Amniotic epithelial cell (primary cell): Measurements from ENCODE around the gene MAP3K7.
"Not testable (repeated sequence)": the region's sequence is repeated elsewhere in the genome, so short reads cannot be mapped to it uniquely, and the experiment has no call there.

Experiments
- DNase-seq: peaks from one replicate; pipeline ENCODE4 v3.0.0-alpha.2; 2010; ENCODE audit warnings: low read depth

The MAP3K7 gene

DNA sequence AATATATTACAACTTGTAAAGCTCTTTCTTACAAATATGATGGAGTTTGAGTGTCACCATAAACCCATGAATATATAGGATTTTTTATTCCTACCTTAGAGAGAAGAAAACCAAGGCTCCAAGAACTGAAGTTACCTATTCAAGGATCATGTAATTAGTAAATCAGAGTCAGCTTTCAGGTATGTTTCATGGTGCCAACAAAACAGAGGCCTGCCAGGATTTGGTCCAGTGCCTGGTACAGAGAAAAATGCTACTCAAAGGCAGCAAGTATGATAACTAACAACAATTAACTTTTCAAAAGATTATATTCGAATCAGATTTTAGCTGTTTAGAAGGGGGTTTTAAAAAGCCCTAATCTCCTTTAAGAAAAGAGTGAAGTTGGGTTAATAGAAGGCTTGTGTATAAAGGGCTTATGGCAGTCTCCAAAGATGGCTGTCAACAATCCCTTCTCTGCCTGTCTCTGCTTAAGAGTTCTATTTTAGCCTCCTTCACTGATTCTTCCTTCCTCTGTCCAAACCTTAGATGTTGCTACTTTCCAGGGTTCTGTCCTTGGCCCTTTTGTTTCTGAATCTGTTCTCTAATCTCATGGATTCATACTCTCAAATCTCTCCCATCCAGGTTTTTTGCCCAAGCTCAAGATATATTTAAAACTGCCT, 7.8 kb downstream of the MAP3K7 start:
- DNase-seq, result no peak

DNA sequence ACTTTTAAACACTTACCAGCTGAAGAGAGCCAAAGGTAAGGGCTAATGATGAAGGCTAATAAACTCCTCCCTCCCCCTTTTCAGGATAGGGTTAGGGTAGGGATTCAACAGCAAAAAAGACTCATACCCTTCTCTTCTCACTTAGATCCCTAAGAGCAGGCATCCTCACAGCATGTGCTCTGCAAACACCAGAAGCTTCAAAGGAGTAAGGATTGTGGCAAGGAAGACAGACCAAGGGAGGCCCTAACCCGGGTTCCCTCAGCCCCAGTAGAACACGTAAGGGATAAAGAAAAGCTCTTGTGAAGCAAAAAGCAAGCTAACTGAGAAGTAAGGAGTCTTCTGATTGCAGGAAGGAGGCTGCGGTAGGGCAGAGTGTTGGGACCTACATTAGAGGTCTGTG, 11.6 kb downstream of the MAP3K7 start:
- no peak for DNase-seq

DNA sequence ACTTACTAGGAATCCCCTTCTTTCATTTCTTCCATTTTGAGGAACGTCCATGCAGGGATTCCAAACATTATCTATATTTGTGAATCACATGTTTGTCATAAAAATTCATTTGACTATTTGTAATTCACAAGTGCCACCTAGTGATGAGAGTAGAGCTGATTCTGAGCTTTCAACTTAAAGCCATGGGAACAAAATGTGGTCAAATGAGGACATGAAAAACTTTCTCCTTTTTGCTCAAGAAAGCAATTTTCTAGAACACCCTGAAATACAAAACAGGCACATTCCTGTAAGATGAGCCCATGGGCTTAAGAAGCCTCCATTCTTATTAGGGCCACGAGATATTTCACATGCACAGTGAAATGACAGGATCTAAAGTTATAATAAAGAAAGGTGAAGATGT, 12.3 kb downstream of the MAP3K7 start:
- peak; percentile 68 for DNase-seq

DNA sequence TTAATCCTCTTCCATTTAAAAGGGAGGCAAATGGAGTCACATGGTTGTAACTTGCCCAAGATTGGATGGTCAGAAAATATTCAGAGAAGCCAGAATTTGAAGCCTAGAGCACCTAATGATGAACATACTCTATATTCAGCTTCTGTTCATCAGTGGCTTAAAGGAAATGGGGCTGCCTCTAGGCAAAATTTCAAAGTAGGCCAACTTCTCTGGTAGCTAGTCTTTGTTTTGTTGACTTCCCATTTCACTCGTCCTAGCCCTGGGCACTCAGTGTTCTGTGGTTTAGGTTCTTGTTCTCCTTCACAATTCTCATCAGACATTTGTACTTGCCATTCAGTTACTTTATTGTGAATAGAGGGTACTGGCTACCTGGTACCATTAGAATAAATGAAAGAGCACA, 13.2 kb downstream of the MAP3K7 start:
- DNase-seq, result no peak

DNA sequence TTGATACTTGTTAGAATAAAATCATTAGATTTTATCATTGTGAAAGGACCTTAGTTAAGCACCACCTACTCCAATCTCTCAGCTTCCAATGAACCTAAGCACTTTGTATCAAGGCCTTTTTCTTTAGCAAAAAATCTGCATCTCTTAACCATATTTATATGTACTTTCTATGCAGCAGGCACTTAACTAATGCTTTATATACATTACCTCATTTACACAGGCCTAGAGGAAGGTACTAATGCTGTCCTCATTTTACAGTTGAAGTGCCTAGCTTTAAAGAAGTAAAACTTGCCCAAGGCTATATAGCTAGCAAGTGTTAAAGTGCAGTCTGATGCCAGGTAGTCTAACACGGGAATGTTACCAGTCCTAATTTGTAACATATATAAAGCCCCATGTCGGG, 14.0 kb downstream of the MAP3K7 start:
- DNase-seq, result no peak

DNA sequence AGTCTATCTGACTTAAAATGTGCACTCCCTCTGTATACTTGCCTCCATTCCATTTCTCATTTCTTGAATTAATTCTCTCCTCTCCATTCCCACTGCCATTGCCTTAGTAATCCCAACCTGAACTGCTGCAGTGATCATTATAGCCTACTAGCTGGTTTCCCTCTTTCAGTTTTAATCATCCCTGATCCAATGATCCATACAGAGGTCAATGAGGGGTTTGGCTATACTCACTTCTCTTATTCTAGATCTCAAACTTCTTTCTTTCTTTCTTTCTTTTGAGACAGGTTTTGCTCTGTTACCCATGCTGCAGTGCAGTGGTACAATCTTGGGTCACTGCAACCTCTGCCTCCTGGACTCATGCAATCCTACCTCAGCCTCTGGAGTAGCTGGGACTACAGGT, 17.6 kb downstream of the MAP3K7 start:
- DNase-seq, result no peak

DNA sequence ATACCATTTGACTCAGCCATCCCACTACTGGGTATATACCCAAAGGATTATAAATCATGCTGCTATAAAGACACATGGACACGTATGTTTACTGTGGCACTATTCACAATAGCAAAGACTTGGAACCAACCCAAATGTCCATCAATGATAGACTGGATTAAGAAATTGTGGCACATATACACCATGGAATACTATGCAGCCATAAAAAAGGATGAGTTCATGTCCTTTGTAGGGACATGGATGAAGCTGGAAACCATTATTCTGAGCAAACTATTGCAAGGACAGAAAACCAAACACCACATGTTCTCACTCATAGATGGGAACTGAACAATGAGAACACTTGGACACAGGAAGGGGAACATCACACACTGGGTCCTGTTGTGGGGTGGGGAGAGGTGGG, 19.2 kb downstream of the MAP3K7 start:
- not testable (repeated sequence) for DNase-seq

DNA sequence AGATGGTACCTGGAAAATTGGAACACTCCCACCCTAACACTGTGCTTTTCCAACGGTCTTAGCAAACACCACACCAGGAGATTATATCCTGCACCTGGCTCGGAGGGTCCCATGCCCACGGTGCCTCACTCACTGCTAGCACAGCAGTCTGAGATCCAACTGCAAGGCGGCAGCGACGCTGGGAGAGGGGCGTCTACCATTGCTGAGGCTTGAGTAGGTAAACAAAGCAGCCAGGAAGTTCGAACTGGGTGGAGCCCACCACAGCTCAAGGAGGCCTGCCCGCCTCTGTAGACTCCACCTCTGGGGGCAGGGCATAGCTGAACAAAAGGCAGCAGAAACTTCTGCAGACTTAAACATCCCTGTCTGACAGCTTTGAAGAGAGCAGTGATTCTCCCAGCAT, 24.5 kb downstream of the MAP3K7 start:
- DNase-seq, result not testable (repeated sequence)

DNA sequence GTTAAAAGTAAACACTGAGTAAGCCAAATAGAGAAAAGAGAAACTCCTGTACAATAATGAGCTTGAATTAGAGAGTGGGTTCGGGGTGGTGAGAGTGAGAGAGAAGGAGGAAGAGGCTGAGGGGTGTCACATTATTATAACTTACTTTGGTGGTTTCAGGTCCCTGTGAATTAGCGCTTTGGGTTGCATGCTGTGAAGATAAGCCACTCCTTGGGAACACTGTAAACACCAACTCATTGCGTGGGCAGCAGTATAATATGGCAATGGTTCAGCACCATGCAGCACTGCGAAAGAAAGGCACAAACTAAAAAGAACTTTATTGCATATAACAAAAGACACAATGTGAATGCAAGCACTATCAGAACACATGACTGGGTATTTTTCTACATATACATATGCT, 26.9 kb downstream of the MAP3K7 start:
- DNase-seq, result no peak

DNA sequence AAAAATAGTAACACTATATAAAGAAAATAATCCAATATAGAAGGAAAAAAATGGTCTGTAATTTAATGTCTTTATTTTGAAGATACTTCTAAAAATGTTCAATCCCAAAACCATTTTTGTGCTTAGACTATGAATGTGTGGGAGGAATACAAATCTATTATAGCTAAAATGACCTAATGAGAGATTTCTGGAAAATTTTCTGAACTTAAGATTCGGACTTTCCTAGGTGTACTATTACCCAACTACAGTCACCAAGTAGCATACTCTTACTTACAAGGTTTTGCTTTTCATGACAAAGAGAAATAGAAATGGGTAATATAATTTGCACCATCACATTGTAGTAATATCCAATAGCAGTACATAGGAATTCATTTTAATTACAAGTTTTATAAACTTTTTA, 29.9 kb downstream of the MAP3K7 start:
- no peak for DNase-seq

DNA sequence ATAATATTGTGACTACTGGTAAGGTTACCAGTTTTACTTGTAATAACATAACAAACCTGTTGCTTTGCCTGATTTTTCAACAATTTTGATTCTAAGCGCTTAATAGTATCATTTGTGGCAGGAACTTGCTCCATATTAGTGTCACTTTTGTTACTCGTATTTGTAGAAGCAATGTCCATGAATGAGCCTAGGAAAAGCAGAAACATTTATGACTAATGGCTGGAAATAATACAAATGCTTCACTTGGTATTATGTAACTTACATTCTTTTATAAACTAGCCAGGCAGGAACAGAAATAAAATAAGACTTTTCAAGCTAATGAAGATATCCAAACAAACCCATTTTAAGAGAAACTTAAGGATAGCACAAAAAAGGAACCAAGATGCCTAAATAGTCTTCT, 38.9 kb downstream of the MAP3K7 start:
- DNase-seq, result peak; percentile 16

DNA sequence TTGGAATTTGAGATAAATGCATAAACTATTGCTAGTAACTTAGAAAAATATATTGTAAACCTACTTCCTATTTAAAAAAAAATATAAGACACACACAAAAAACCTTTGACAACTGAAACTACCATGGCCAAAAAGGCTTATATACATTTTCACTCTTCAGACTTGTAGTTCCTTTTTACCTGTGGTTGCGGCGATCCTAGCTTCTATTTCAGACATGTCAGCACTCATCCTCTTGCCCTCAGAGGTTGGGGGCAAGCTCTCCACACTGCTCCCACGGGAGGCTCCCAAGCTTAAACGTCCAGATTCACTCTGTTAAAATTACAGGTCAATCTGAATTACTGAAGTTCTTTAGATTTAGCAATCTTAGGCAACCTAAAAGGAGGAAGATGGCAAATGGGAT, 39.8 kb downstream of the MAP3K7 start:
- DNase-seq, result no peak

DNA sequence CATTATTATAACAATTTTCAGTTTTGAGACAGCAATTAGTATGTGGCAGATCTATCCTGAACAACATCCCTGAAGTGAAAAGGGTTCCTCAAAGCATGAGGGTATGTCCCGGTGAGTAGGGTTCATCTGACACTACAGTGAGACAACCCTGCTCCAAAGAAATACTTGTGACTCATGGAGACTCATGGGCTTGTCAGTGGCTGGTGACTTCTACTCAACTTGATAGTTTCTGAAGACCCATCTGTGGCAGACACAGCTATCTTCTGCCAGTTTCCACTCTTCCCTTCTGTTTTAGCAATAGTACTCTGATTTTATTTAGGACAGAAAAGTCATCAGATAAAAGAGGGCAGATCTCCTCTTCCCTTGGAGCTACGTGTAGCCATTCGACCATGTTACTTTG, 41.4 kb downstream of the MAP3K7 start:
- no peak for DNase-seq

DNA sequence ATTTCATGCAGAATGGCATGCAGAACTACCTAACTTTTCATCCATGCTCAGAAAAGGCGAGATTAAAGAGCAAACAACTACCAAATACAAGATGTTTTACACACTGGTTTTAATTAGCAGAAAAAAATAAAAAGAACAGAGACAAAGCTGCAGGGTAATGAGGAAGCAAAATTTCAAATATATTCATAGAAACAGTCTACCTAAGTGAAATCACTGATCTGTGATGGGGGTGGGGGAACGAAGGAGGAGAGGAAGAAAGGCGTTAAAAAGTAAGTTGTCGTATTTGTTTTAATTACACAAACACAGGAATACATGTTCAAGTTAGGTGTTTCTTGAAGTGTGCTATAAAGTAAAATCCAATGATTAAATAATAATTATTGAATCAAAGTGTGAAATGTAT, 42.1 kb downstream of the MAP3K7 start:
- no peak for DNase-seq

DNA sequence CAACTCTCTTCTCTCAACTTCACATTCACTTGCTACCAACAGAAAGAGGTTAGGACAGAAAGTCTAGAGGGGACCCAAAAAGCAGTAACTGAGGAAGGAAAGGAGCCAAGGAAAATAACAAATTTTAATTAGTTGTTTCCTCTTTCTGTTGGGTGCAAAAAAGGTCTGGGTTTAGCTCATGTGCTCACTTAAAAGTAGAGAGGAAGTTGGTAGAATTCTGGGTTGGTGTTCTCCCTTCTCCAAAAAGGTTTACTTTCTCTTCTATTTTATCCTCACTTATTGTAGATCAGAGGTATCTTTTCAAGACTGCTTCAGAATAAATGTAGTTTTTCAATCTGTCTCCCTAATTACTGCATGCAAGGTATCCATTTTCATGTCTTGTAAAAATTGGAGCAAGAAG, 42.8 kb downstream of the MAP3K7 start:
- DNase-seq, result no peak

DNA sequence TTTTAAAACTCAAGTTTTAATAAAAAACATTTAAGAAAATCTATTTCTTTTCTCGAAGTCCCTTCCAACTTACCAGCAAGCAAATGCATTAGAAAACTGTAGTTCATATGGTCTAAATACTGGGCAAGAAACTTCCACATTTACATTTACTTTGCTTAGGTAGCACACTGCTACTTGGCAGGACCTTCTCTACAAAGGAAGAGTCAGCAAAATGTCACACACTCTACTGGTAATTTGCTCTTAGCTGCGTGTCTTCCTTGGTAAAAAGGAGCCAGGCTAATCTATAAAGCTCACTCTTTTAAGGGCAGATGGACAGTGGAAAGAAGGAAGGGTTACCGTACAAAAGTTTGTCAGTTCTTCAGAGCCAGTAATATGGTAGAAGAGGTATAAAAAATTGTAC, 45.7 kb downstream of the MAP3K7 start:
- no peak for DNase-seq

DNA sequence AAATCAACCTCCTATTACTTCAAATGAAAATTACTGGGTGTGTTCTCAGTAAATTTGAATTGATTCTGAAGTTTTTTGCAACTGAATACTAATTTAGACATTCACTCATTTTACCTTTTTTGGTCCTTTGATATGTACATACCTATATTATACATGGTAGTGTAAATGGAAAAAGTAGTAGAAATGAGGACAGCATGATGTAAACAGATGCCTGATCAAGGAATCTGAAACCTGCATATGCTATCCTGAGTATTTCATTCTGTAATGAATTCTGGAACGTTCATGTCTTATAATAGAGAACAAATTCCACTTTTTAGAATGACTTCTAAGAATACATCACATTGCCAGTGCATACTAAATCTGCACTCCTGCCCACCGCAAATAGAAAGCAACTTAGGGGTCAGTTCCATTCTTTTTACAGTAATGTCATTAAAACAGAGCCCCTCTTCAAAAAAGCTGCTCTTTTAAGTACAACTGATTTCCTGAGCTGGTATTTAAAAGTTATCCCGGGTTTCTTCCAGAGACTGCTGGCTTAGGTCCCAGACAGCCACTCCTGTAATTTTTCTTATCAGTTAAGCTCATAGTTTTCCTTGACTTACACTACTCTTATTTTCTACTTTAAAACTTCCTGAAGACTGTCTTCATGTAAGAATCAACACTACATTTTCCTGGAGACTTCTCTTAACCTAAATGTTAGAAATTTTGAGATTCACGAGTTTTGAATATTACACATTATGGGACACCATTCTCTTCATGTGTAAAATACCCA, 48.4 kb downstream of the MAP3K7 start:
- DNase-seq, result peak; percentile 68

DNA sequence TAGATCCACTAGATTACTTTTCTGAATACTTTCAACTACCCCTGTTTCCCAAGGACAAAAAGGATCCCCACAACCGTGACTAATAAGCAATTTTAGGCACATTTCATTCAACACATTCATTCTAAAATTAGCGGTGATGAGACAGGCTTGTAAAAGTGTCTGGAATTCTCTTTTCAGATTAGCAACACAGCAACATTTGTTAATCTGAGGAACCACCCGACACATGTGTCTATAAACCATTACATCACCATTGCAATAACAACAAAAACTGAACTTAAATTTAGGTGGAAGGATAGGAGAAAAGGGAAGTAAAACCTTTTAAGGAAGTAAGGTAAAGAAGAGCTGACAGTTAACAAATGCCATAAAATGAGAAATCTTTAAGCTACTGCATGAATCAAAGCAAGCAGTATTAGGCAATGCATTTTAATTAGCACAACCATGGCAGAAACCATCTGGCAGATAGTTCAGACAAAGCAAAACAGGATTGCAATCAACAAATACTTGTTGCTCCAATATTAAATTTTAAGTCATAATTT, 49.1 kb downstream of the MAP3K7 start:
- DNase-seq, result peak; percentile 42

DNA sequence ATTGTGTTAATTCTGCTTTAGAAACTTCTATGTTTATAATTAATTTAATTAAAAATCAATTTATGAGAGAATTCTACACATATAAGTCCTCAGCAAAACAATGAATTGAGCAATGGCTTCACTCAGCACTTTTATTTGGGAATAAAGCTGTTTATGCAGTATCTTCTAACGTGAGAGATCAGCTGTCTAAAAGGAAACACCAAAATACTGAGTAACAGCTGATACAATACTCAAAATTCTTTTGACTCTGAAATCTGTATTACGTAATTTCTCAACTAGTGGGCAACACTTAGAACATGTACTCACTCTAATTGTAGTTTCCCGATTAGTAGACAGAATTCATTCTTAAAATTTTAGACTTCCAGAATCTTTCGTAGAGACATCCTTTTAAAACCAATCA, 49.8 kb downstream of the MAP3K7 start:
- DNase-seq, result peak; percentile 71

DNA sequence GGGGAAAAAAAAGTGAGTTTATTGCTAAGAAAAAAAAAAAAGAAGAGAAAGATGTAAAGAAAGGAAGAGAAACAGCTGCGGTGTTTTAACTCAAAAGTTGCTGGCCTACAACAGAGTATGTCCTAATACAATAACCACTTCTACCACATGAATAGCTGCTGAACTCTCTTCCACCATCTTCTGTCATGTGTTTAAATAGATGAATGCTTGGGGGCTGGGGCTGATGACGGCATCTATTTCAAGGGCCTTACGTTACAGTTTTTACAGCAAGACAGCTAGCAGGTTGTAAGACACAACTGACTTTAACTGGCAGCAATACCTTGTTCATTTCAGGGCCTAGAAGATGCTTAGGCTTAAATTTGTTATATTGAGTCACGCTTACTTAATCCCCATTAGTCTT, 50.4 kb downstream of the MAP3K7 start:
- DNase-seq, result no peak

DNA sequence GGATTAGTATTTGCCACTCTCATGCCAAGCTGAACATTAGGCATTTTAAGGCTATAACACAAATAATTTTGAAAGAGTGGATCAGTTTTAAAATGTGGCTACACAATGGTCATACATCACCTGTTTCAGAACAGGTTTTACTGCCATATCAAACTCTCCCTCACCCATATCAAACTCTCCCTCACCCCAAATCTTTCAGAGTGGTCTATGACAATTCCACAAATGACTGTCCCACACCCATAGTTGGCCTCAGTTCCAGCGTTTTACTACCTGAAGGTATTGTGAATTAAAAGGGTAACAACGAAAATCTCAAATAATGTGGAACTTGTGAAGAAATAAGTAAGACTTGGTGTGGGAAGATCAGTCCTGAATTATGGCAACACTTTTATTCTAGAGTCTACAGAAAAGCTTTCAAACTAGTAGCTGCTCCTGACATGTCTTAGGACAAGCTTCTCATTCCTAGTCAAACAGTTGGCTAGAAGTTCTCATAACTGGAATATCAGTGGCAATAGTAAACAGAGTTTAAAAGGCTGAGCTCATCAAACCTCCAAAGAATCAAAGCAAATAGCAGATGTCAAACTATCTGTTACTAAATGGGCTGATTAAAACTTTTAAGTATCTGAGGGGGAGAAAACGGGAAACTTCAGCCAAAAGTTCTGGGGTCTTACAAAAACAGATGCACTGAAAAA, 52.4 kb downstream of the MAP3K7 start:
- no peak for DNase-seq

DNA sequence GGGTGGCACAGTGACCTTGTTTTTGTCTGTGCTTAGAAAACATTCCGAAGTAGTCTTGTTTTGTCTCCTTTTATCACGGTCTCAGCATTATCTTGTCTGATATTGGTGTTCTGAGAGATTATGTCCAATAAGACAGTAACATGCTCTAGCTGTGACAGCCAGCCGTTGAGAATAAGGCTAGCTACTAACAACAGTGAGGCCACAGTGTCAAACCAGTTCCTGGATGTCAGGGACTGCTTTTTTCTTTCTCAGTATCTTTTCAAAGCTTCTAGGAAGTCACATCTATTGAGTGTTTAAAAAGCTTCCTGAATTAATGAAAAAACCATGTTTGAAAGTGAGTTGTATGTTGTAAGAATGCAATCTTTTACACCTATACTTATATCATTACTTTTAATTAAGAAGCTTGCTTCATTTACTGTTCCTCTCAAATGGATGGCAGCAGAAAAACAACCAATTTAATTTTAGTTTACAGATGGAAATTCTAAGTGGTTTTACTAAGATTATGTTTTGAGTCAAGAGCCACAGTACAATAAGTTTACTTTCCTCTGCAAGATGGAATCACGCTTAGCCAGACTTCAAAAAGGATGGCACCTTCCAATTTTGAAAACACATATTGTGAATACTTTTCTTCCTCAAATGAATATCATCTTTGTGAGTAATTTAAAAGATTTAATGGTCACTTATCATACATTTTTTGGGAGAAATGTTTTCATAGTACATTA, 53.1 kb downstream of the MAP3K7 start:
- DNase-seq, result no peak
